H1 (cell line): ENCODE data around the gene GRB14. TPM values are rescaled to one million over a fixed set of nuclear protein-coding genes. Genes with fewer than 3 reads are reported as not detected.

ENCODE experiments used
- CHD2 ChIP-seq: IDR thresholded peaks from 2 replicates; pipeline ENCODE4 v1.6.1; 2012; ENCODE audit warnings: low read length, improper control_type of control experiment
- CHD7 ChIP-seq: fragments of 300-600 bp; sonication (generic); IDR thresholded peaks from 2 replicates; pipeline ENCODE4 v1.7.1; 2012; ENCODE audit warnings: low read length, moderate library complexity, mild to moderate bottlenecking, inconsistent platforms; ENCODE audit not compliant: insufficient replicate concordance
- polyA plus RNA-seq, 7 experiments: library from polyadenylated mRNA; depleted of rRNA in 3 of 7; stranded (reverse) in 5 of 7; unstranded in 2 of 7; fragments of >200 nt in 5 of 7; fragments of 200-250 nt in 2 of 7; gene quantifications; 1 replicate in 5 of 7; 2 replicates in 1 of 7; 4 replicates in 1 of 7; pipeline versions ENCODE4 v1.2.1 to v1.2.3, GENCODE V29; 2011 to 2013; ENCODE audit warnings: missing spikeins in 2 of 7, mixed read lengths in 2 of 7
- total RNA-seq: library from RNA; stranded (reverse); fragmentation: NEBNext Ultra II Directional; extraction: Animal tissue kit (Norgen Biotek cat#: 25700); gene quantifications from 2 replicates; pipeline ENCODE4 v1.2.1, GENCODE V29; 2021

GRB14 gene
- total and polyA plus RNA-seq, 2 of the 8 experiments (the other 6 are each of a cell fraction or from before 2014, with no cell fraction given) = 2.5 to 11.6 TPM

- TF ChIP-seq CHD7 = no peak
- no peak for TF ChIP-seq CHD2
Observed at GRCh38 chr2:164600763-164601162, 20.5 kb downstream of the GRB14 start (continued).
